ENCODE data around the gene AHSP.
"Not testable (repeated sequence)": the region's sequence is repeated elsewhere in the genome, so short reads cannot be mapped to it uniquely, and the experiment has no call there.

AHSP gene

GRCh38 chr16:31529108-31529936 lies 1.6 kb downstream of the AHSP start:
- H3K4me3 ChIP-seq: peak overlapping the region in 5 of 7 experiments; percentile 16 to 39 (median 22)
- peak overlapping the region in 1 of 21 experiments; percentile 6 for H3K27ac ChIP-seq

GRCh38 chr16:31529937-31530312 lies 2.2 kb downstream of the AHSP start:
- peak overlapping the region in 5 of 7 experiments; percentile 16 to 39 (median 22) for H3K4me3 ChIP-seq
- H3K27ac ChIP-seq: peak overlapping the region in 1 of 21 experiments; percentile 6

GRCh38 chr16:31530405-31530804 lies 2.7 kb downstream of the AHSP start:
- no peak overlapping the region for H3K4me3 ChIP-seq

GRCh38 chr16:31531096-31531495 lies 3.4 kb downstream of the AHSP start:
- H3K4me3 ChIP-seq: no peak overlapping the region
- no peak overlapping the region for H3K27ac ChIP-seq

More at GRCh38 chr16:31530405-31530804, 2.7 kb downstream of the AHSP start:
- no peak overlapping the region for H3K27ac ChIP-seq

GRCh38 chr16:31532120-31532519 lies 4.4 kb downstream of the AHSP start:
- Histone ChIP-seq H3K27ac (no peak overlapping the region), H3K4me3 (no peak overlapping the region)

GRCh38 chr16:31532896-31533295 lies 5.2 kb downstream of the AHSP start:
- Histone ChIP-seq H3K27ac (no peak overlapping the region), H3K4me3 (no peak overlapping the region)

GRCh38 chr16:31535737-31536136 lies 8.0 kb downstream of the AHSP start:
- H3K27ac ChIP-seq: no peak overlapping the region
- H3K4me3 ChIP-seq: no peak overlapping the region

DNA sequence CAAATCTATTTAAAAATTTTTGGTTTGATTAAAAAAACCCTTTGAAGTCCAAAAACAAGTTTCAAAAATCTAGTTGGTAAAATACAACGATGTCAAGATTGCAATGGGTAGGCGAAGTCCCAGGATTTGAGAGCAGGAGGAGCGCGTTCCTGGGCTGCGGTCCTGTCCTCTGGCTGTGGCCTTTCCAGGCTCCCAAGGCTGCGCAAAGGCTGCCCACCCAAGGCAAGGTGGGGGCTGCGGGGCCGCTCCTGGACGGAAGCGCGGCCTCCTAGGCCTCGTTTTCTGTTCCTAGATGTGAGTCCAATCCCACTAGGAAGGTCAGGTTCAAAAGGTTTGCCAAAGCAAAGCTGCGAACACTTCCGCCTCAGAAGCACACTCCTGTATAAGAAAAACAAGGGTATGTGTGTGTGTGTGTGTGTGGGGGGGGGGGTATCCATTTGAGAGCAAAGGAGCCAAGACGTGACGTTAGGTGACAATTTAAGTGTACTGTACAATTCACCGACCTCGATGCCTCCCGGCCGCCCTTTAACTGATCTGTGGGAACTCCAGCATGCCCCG lies 9.2 kb downstream of the AHSP start:
- Histone ChIP-seq H3K27ac (no peak overlapping the region), H3K4me3 (peak overlapping the region in 2 of 7 experiments; percentile 10 to 30)

DNA sequence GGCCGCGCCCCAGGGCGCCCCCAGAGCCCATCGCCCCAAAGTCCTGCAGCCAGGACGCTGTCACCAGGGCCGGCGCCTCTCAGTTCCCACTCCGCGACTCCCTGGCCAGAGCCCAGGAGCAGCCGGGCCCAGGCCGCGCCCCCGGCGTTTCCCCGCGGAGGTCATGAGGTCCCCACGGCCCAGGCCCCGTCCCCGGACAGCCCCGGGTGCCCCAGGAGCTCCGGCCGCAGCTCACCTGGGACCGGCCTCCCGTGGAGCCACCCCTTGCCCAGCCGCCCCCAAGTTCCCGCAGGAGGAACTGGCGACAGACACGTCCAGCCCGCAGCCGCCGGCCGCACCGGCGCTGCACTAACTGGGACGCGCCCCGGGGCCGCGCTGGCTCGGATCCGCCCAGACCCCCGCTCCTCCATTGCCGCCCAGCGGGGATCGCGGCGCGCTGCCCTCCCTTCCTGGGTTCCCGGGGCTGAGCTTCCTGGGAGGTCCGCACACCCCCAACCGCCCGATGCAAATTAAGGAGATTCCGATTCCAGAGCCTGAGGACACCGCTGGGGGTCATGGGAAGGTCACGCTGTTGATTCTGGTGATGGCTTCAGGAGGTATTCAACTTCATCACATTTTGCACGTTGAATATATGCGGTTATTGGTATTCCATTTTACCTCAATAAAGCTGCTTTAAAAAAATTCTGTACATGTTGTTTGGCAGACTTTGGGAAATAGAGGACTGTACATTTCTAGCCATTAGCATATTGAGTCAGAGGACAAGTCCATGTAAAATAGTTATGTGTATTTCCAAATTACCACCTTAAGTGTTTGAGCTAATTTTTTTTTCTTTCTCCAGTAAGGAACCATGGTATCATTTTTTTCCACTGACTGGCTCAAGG lies 9.9 kb downstream of the AHSP start:
- no peak overlapping the region for H3K27ac ChIP-seq
- peak overlapping the region in 5 of 7 experiments; percentile 9 to 30 (median 21) for H3K4me3 ChIP-seq

DNA sequence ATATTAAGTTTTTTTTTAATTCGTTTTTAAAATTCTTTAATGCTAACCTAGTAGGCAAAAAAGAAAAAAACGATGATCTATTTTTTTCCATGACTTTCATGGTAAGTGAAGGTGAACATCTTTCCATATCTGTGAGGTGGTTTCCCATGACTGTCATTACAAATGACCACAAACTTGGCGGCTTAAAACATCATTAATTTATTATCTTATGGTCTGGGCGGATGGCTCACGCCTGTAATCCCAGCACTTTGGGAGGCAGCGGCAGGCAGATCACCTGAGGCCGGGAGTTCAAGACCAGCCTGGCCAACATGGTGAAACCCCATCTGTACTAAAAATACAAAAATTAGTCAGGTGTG lies 10.5 kb downstream of the AHSP start:
- not testable (repeated sequence) for H3K4me3 ChIP-seq, H3K27ac ChIP-seq

DNA sequence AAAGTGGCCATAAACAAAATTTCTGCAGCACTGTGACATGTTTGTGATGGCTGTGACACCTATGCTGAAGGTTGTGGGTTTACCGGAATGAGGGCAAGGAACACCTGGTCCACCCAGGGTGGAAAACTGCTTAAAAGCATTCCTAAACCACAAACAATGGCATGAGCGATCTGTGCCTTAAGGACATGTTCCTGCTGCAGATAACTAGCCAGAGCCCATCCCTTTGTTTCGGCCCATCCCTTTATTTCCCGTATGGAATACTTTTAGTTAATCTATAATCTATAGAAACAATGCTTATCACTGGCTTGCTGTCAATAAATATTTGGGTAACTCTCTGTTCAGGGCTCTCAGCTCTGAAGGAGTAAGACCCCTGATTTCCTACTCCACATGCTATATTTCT lies 12.1 kb downstream of the AHSP start:
- not testable (repeated sequence) for H3K27ac ChIP-seq, H3K4me3 ChIP-seq

GRCh38 chr16:31542763-31543162 lies 15.1 kb downstream of the AHSP start:
- Histone ChIP-seq H3K4me3 (no peak overlapping the region), H3K27ac (no peak overlapping the region)

DNA sequence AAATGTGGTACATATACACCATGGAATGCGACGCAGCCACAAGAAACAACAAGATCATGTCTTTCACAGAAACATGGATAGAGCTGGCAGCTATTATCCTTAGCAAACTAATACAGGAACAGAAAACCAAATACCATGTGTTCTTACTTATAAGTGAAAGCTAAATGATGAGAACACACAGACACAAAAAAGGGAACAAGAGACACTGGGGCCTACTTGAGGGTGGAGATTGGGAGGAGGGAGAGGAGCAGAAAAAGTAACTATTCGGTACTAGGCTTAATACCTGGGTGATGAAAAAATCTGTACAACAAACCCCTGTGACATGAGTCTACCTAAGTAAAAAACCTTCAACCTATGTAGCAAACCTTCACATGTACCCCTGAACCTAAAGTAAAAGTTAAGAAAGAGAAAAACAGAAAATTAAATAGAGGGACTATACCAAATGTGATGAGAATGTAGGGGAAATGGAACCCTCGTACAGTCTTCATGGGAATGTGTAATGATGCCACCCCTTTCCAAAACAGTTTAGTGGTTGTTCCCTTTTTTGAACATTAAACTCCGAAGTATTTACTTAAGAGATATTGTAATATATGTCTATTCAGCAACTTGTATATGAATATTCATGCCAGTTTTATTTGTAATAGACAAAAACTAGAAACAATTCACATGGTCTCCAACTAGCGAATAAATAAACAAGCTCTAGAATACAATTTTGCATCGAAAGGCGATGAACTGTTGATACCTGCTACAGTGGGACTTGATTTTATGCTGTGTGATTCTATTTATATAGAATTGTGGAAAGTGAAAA lies 33.9 kb downstream of the AHSP start:
- no peak overlapping the region for H3K27ac ChIP-seq
- H3K4me3 ChIP-seq: no peak overlapping the region

- Histone ChIP-seq H3K4me3 (peak overlapping the region in 2 of 7 experiments; percentile 19 to 29), H3K27ac (no peak overlapping the region)
Measured at GRCh38 chr16:31568577-31569359, 41.1 kb downstream of the AHSP start.

DNA sequence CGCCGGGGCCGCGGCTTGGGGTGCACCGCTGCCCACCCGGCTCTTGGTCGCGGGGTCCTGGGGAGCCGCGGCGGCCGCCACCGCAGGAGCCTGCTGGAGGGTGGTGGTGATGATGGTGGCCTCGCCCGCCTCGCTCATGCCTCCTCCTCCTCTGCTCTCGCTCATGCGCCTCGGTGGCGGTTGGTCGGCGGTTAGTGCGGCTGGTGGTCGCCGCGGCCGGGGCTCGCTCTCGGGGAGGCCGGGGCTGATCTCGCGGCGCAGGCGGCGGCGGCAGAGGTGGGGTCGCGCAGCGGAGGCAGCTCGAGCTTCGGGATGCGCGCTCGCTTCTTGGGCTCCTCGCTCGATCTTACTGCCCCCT lies 41.6 kb downstream of the AHSP start:
- H3K4me3 ChIP-seq: peak overlapping the region in 2 of 7 experiments; percentile 19 to 29
- H3K27ac ChIP-seq: no peak overlapping the region

GRCh38 chr16:31572821-31573220 lies 45.1 kb downstream of the AHSP start:
- no peak overlapping the region for H3K4me3 ChIP-seq
- no peak overlapping the region for H3K27ac ChIP-seq

- H3K4me3 ChIP-seq: not testable (repeated sequence)
Measured at GRCh38 chr16:31574159-31574558, 46.5 kb downstream of the AHSP start.

DNA sequence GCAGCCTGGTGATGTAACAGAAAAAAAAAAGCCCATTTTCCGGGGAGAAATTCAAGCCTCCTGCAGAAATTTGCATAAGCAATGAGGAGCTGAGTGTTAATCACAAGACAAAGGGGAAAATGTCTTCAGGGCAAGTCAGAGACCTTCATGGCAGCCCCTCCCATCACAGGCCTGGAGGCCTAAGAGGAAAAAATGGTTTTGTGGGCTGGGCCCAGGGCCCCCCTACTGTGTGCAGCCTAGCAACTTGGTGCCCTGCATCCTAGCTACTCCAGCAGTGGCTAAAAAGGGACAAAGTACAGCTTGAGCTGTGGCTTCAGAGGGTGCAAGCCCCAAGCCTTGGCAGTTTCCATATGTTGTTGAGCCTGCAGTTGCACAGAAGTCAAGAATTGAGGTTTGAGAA lies 49.7 kb downstream of the AHSP start:
- Histone ChIP-seq H3K27ac (no peak overlapping the region), H3K4me3 (no peak overlapping the region)

More at GRCh38 chr16:31574159-31574558, 46.5 kb downstream of the AHSP start:
- not testable (repeated sequence) for H3K27ac ChIP-seq
